Right cardiac atrium (tissue), 5 donors: ENCODE results near the gene ATP4A. TPM values are rescaled to one million over a fixed set of nuclear protein-coding genes. Genes with fewer than 3 reads are reported as not detected.

ENCODE experiments used
- ATAC-seq, 2 donors: fragments of 200-7000 bp; cut with Tn5 transposase; one replicate each; pipeline versions ENCODE4 v1.8.0 to v1.9.1; 2020; ENCODE audit warnings: moderate library complexity in 2 of 2, mild to moderate bottlenecking in 1 of 2
- DNase-seq, 3 donors: peaks; one replicate each; pipeline ENCODE4 v3.0.0-alpha.2; 2020
- H3K27ac ChIP-seq: one replicate; pipeline ENCODE4 v1.5.1; 2013; ENCODE audit warnings: mild to moderate bottlenecking, low read length, control low read depth, moderate library complexity
- H3K27me3 ChIP-seq: one replicate; pipeline ENCODE4 v1.6.1; 2013; ENCODE audit not compliant: control insufficient read depth, insufficient read depth
- H3K4me1 ChIP-seq: one replicate; pipeline ENCODE4 v1.6.1; 2013; ENCODE audit warnings: low read length; ENCODE audit not compliant: control insufficient read depth, insufficient read depth
- H3K4me3 ChIP-seq: one replicate; pipeline ENCODE4 v1.5.1; 2013; ENCODE audit warnings: low read length, control low read depth
- H3K9me3 ChIP-seq: one replicate; pipeline ENCODE4 v1.6.1; 2013; ENCODE audit warnings: low read length; ENCODE audit not compliant: control insufficient read depth
- WGBS: extraction: QIAGEN DNeasy Blood & Tissue Kit; methylation state at CpG from one replicate; pipeline ENCODE4 v1.1.7; 2013; 5-methylcytosine and 5-hydroxymethylcytosine counted together
- intact Hi-C, 4 donors: fragments of 100-400 bp; cut with DNase I; formaldehyde crosslinking; loops; one replicate each; pipeline versions ENCODE4 v1.11.0 to v1.14.0; 2022 to 2023
- polyA plus RNA-seq: library from polyadenylated mRNA; stranded (reverse); fragments of 200-250 nt; gene quantifications from one replicate; pipeline ENCODE4 v1.2.3, GENCODE V29; 2013
- total RNA-seq, 4 donors: library from RNA; stranded (reverse); fragmentation: NEBNext Ultra II Directional; extraction: Animal tissue kit (Norgen Biotek cat#: 25700); gene quantifications; one replicate each; pipeline ENCODE4 v1.2.1, GENCODE V29; 2021
- donor health status: healthy with polysubstance abuse.
- donor health status: DM: no; HTN: yes; CAD: no.
- donor health status: DM: no; HTN: no; CAD: no.
- donor health status: DM: no; HTN: yes; CAD: no; lungs with severe emphysema.
- donor health status: DM: yes; HTN: yes; CAD: no.

The ATP4A gene
- total and polyA plus RNA-seq, 5 donors: not detected

DNA sequence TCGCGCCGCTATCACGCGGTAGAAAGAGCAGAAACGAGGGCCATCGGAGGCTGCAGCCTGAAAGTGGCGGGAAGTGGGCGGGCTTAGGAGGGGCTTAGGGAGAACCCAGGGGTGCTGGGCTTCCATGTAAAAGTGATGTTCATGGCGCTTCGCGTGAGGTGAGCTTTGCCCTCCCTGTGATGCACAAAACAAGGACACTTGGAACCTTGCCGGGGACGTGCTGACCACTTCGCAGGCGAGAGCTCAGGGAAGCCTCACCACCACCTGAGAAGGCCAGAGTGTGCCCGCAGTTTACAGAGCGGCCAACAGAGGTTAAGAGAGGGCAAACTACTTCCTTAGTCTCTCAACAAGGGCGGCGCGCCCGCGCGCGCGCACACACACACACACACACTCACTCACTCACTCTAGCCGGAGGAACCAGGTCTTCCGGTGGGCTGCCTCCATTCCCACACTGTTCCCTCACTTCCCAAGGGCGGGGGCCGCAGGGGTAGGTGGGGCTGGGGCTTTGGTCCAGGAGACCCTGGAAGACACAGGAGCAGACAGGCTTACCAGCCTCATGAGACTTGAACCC is 29.6 kb downstream of the ATP4A start:
- Histone ChIP-seq H3K27me3 (no peaks in the 10 kb centered on the region), H3K4me1 (no peaks in the 10 kb centered on the region), H3K9me3 (no peaks in the 10 kb centered on the region), H3K4me3 (no peak overlapping the region), H3K27ac (no peak overlapping the region)
- peak in 2 of 3 donors; percentile 68 to 78 for DNase-seq
- WGBS: 2% methylated on average over 30 of the region's 30 CpGs
- intact Hi-C loops: no loop called here
- ATAC-seq: peak; percentile 35 to 53

DNA sequence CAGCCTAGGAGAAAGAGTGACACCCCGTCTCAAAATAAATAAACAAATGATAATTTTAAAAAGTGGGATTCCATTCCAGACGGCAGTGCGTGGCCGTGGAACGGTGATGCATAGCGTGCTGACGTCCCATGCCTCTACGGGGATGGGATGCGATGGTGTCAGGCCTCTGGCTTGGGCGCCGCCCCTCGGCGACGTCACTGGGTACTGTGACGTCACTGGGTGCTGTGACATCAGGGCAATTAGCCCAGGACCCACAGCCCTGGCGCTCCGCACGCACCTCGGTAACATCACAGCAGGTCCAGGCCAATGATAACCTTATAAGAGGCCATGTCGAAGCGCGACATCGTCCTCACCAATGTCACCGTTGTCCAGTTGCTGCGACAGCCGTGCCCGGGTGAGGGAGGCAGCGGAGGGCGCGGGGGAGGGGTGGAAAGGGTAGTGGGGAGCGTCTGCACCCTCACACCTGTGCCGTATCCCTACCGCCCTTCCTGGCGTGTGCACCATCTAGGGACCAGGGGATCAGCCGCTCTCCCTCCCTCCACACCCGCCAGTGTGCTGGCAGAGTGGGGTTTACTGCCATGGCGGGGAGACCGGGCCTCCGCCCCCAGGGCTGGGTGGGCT is 30.1 kb downstream of the ATP4A start, which contains the start of gene GAPDHS:
GAPDHS (plus strand) TSS at position 256 of the 621 bp plus-strand sequence; CDS start at position 328, 72 bp downstream.
- peak in 1 of 3 donors; percentile 21 for DNase-seq
- Histone ChIP-seq H3K27me3 (no peaks in the 10 kb centered on the region), H3K27ac (no peak within 1 kb of the TSS), H3K4me1 (no peaks in the 10 kb centered on the region), H3K4me3 (no peak within 1 kb of the TSS), H3K9me3 (no peaks in the 10 kb centered on the region)
- no peak for ATAC-seq
- 29% methylated on average over 39 of the region's 39 CpGs for WGBS
- intact Hi-C loops: no loop called here

DNA sequence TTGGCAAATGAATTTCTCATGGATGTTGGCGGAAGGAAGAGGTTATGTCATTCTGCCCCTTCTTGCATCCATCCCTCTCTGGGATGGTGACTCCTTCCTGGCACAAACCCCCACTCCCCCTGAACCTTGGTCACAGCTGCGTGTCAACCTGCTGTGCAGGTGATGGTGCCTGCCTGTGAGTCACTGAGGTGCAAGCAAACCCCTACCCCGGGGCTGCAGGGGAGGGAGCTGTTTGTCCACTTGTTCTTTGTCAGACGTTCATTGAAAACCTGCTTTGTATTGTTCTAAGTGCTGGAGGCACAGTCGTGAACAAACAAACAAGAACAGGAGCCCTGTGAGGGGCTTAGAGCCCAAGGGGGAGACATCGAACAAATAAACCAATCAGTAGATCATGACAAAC is 32.2 kb downstream of the ATP4A start:
- ATAC-seq (no peak), DNase-seq (no peak)
- Histone ChIP-seq H3K27me3 (no peaks in the 10 kb centered on the region), H3K27ac (no peak overlapping the region), H3K4me3 (no peak overlapping the region), H3K9me3 (no peaks in the 10 kb centered on the region), H3K4me1 (no peaks in the 10 kb centered on the region)
- intact Hi-C loops: no loop called here
- WGBS: 56% methylated on average over 6 of the region's 6 CpGs

DNA sequence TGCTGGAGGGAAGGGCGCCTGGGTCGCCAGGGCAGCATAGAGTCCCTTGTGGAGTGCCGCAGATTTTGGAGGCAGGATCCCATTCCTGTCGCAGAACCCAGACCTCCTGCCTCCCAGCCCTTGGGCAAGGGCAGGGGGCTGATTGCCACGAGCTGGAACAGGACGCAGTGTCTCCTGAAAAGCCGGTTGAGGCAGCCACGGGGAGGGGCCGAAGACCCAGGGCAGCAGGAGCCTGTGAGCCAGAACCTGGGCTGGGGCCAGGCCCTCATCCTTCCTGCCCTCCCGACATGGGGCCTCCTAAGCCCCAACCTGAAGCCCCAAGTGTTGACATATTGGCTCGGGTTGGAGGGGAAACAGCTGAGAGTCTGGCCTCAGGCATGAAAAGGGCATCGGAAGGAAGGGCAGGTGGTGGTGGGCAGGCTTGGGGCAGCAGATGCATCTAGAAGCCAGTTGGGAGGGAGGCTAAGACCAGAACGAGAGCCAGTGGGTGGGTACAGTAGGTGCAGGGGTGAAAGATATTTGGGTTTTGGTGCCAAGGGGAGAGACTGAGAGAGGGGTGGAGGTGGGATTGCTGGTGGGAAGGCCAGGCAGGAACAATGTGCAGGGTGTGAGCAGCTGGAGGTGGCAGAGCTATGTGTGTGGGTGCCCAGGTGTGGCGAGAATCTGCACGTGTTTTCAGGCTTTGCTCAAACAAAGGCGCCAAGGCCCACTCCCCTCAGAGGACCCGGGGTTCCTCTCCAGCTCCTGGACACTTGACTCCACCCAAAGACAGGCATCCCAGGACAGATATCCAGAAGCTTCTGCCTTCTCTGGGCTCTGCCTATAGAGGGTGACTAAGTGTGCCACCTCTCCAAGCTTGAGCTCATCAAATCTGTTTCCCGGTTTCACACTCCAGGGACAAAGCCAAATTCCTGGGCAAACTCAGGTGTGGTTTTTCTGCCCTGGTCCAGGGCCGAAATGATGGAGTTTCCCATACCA is 33.9 kb downstream of the ATP4A start:
- DNase-seq (peak in 1 of 3 donors; percentile 36), ATAC-seq (no peak)
- intact Hi-C loops: no loop called here
- 56% methylated on average over 19 of the region's 19 CpGs for WGBS
- Histone ChIP-seq H3K4me1 (no peaks in the 10 kb centered on the region), H3K27me3 (no peaks in the 10 kb centered on the region), H3K9me3 (no peaks in the 10 kb centered on the region), H3K27ac (no peak overlapping the region), H3K4me3 (no peak overlapping the region)

DNA sequence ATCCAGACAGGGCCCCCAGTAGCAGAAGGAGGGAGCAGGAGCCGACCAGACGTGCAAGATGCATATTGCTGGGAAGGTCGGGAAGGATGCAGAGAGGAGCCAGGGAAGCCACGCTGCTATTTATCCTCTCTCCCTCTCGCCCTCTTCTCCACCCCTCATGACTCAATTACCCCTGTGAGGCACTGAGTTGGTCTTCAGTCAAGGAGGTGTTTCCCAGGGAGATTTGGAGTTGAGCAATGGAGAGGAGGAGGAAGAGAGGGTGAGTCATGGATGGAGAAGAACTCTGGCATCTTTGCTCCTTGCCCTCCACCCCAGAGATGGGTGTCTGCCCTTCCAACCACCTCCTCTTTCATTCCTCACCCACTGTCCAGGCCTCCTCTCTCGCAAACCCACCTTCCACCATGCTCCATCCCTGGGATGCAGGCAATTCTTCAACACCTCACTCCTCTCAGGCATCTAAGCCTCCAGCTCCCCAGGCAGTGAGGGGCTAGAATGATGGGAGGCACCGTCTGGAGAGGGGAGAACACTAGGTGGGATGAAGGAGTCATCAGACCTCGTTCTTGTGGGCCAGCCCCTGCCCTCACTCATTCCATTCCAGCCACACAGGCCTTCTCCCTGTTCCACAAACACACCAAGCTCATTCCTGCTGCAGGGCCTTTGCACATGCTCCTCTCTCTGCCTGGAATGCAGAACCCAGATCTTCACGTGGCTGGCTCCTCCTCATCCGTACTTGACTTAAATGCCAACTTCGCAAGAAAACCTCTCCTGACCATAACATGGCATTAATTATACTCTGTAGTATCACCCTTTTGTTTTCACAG is 35.0 kb downstream of the ATP4A start, which contains the start of gene SBSN:
SBSN (minus strand) TSS at position 94 of the 821 bp plus-strand sequence; CDS start at position 64, 30 bp downstream.
- DNase-seq (peak in 1 of 3 donors; percentile 5), ATAC-seq (no peak)
- 76% methylated on average over 11 of the region's 11 CpGs for WGBS
- Histone ChIP-seq H3K4me1 (no peaks in the 10 kb centered on the region), H3K4me3 (no peak within 1 kb of the TSS), H3K9me3 (no peaks in the 10 kb centered on the region), H3K27ac (no peak within 1 kb of the TSS), H3K27me3 (no peaks in the 10 kb centered on the region)
- intact Hi-C loops: no loop called here

DNA sequence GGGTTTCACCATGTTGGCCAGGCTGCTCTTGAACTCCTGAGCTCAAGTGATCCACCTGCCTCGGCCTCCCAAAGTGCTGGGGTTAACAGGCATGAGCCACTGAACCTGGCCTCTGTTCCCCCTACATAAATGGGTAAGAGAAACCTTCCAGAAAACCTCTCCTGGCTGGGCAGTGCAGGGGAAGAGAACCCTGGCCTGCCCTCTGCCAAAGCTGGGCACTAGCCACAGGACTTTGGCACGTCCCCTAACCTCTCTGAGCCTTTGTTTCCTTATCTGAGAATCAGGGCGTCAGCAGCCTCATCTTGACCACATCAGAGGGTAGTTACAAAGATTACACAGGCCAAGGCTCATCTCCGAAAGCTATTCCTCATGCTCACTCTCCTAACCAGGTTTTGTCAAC is 37.6 kb downstream of the ATP4A start:
- no peak for ATAC-seq
- no peak overlapping the region for H3K4me3 ChIP-seq
- H3K27ac ChIP-seq: no peak overlapping the region
- 69% methylated on average over 4 of the region's 4 CpGs for WGBS
- H3K27me3 ChIP-seq: no peaks in the 10 kb centered on the region
- H3K9me3 ChIP-seq: no peaks in the 10 kb centered on the region
- DNase-seq: no peak
- intact Hi-C loops: no loop called here
- no peaks in the 10 kb centered on the region for H3K4me1 ChIP-seq

DNA sequence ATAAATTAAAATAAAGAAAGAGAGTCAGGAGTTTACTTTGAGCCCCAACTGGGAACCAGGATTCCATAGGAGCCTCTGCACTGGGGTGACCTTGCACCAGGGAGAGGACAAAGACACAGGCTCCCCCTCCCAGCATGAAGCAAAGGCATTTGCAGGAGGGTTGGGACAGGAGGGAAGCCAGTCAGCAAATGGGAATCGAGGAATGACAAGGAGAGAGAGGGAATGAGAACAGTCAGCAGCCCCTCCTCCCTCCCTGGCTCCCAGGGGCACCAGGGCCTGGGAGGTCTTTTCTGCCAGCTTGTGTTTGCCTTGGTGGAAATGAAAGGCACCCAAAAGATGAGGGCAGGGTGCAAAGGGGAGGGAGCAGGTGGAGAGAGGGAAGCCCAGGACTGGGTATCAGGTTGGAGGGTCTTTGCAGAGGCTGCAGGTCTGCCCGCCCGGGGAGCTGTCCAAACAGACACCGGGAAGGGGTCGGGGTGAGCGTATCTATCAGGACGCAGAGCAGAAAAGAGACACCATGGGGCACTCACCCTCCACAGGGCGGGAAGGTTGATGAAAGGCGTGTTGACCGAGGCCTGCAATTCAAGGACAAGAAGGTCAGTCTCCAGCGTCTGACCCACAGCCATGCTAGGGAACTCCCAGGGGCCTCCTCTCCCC is 39.1 kb downstream of the ATP4A start:
- DNase-seq (no peak), ATAC-seq (no peak)
- intact Hi-C loops: no loop called here
- Histone ChIP-seq H3K4me1 (no peaks in the 10 kb centered on the region), H3K9me3 (no peaks in the 10 kb centered on the region), H3K27ac (no peak overlapping the region), H3K27me3 (no peaks in the 10 kb centered on the region), H3K4me3 (no peak overlapping the region)
- 29% methylated on average over 11 of the region's 11 CpGs for WGBS

DNA sequence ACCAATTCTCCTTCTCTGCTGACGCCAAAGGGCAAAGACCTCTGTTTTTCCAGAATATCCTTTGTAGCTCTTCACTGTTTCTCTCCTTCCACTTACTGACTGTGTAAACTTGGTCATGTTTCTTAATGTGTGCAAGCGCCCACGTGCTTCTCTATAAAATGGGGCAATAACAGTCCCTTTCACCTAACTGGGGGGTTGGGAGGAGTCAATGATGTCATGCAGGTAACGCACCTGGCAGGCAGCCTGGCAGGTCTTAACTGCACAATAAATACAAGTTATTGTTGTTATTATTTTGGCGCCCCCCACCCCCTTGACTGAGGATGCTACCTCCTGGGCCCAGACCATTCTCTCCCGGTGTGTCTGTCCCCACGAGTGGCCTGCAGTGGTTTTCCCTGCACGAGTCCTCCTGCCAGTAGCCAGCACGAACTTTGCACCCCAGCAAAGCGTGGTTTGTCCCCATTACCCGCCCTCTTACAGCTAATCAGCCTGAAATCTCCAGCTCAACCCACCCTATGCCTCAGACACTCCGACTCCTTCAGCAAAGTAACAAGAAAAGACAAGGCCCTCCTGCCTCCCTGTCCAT is 40.6 kb downstream of the ATP4A start:
- Histone ChIP-seq H3K9me3 (no peaks in the 10 kb centered on the region), H3K4me1 (no peaks in the 10 kb centered on the region), H3K27me3 (no peaks in the 10 kb centered on the region), H3K27ac (no peak overlapping the region), H3K4me3 (no peak overlapping the region)
- DNase-seq: no peak
- no peak for ATAC-seq
- 81% methylated on average over 12 of the region's 12 CpGs for WGBS
- intact Hi-C loops: no loop called here

DNA sequence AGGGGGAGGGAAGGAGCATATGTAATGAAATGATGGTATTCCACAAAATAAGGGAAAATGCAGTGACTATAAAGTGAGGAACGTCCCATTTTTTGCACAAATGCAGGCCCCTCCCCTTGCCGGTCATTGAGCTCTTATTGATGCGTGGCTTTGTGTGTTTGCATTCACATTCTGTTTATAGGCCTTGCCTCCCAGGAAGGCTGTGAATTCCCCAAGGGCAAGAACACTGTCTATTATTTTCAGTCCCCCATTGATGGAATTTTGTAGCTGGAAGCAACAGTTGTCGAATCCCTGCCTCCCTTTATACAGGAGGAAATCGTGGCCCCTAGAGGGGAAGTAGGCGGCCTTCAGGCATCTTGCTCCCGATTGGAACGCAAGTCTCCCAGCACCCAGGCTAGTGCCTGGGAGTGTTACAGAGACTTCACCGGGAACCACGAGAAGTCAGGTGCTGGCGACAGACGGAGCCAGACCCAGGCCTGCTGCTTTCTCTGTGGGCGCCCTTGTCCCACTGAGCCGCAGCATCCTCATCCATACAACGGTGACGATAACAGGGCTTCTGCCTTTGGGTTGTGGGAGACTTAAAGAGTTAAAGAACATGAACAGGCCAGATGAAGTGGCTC is 42.2 kb downstream of the ATP4A start:
- ATAC-seq (no peak), DNase-seq (peak in 1 of 3 donors; percentile 17)
- H3K27me3 ChIP-seq: no peaks in the 10 kb centered on the region
- intact Hi-C loops: no loop called here
- no peaks in the 10 kb centered on the region for H3K4me1 ChIP-seq
- H3K4me3 ChIP-seq: no peak overlapping the region
- no peak overlapping the region for H3K27ac ChIP-seq
- no peaks in the 10 kb centered on the region for H3K9me3 ChIP-seq
- 57% methylated on average over 16 of the region's 16 CpGs for WGBS
